CD14-positive monocyte (primary cell): Measurements from ENCODE around the gene FXYD4. TPM values are rescaled to one million over a fixed set of nuclear protein-coding genes. Genes with fewer than 3 reads are reported as not detected.

Experiments
- DNase-seq, 3 donors: peaks; one replicate each; pipeline ENCODE4 v3.0.0-alpha.2; 2011 to 2022
- H2AFZ ChIP-seq: 2 replicates; pipeline ENCODE4 v1.6.0; 2012; ENCODE audit warnings: mild to moderate bottlenecking, low read depth, low read length, inconsistent platforms; ENCODE audit not compliant: insufficient read depth, poor library complexity, severe bottlenecking
- H3K27ac ChIP-seq, 2 donors: 1 replicate in 1 of 2; 2 replicates in 1 of 2; pipeline ENCODE4 v1.5.1; 2012 to 2013; ENCODE audit warnings: low read length in 2 of 2, control low read depth in 1 of 2, inconsistent platforms in 1 of 2, low read depth in 1 of 2, mild to moderate bottlenecking in 1 of 2
- H3K27me3 ChIP-seq, 2 donors: one replicate each; pipeline versions ENCODE4 v1.6.0 to v1.6.1; 2011 to 2013; ENCODE audit warnings: low read length in 2 of 2; ENCODE audit not compliant: control insufficient read depth in 2 of 2, insufficient read depth in 2 of 2
- H3K36me3 ChIP-seq, 2 donors: replicated peaks in 1 of 2; 1 replicate in 1 of 2; 2 replicates in 1 of 2; pipeline versions ENCODE4 v1.5.1 to v1.6.1; 2012 to 2013; ENCODE audit warnings: low read length in 2 of 2, control low read depth in 1 of 2, inconsistent platforms in 1 of 2, mild to moderate bottlenecking in 1 of 2; ENCODE audit not compliant: insufficient read depth in 2 of 2, control insufficient read depth in 1 of 2
- H3K4me1 ChIP-seq, 2 donors: 1 replicate in 1 of 2; 2 replicates in 1 of 2; pipeline versions ENCODE4 v1.5.1 to v1.6.1; 2012 to 2013; ENCODE audit warnings: low read length in 2 of 2, control low read depth in 1 of 2, inconsistent platforms in 1 of 2, mild to moderate bottlenecking in 1 of 2, moderate library complexity in 1 of 2; ENCODE audit not compliant: insufficient read depth in 2 of 2, control insufficient read depth in 1 of 2
- H3K4me2 ChIP-seq: replicated peaks from 2 replicates; pipeline ENCODE3; 2012; ENCODE audit warnings: low read length, moderate library complexity, mild to moderate bottlenecking; ENCODE audit not compliant: poor library complexity, severe bottlenecking; ENCODE audit errors: extremely low read depth
- H3K4me3 ChIP-seq, 3 experiments: fragments of 200-600 bp in 1 of 3; sonication (generic) in 1 of 3; replicated peaks in 1 of 3; 1 replicate in 2 of 3; 2 replicates in 1 of 3; pipeline ENCODE4 v1.5.1; 2011 to 2013; ENCODE audit warnings: low read length in 3 of 3, mild to moderate bottlenecking in 3 of 3, control low read depth in 2 of 3, low read depth in 2 of 3, inconsistent platforms in 1 of 3, moderate library complexity in 1 of 3
- H3K79me2 ChIP-seq: 2 replicates; pipeline ENCODE4 v1.6.0; 2012; ENCODE audit warnings: mild to moderate bottlenecking, control low read depth, inconsistent platforms, low read length, moderate library complexity; ENCODE audit not compliant: insufficient read depth
- H3K9ac ChIP-seq: 2 replicates; pipeline ENCODE4 v1.6.0; 2017; ENCODE audit warnings: low read length, mild to moderate bottlenecking; ENCODE audit not compliant: insufficient read depth, poor library complexity, severe bottlenecking
- H3K9me3 ChIP-seq, 2 donors: replicated peaks in 1 of 2; 1 replicate in 1 of 2; 2 replicates in 1 of 2; pipeline versions ENCODE4 v1.5.1 to v1.6.1; 2012 to 2013; ENCODE audit warnings: low read length in 2 of 2, control low read depth in 1 of 2; ENCODE audit not compliant: control insufficient read depth in 1 of 2, insufficient read depth in 1 of 2
- H4K20me1 ChIP-seq: 2 replicates; pipeline ENCODE4 v1.6.0; 2012; ENCODE audit warnings: mild to moderate bottlenecking, low read length, control low read depth, moderate library complexity; ENCODE audit not compliant: insufficient read depth
- H3K27ac Mint-ChIP-seq, 7 donors: one replicate each; pipeline ENCODE4 v1.8.0; 2020; ENCODE audit warnings: mild to moderate bottlenecking in 7 of 7, mixed read lengths in 7 of 7, moderate library complexity in 6 of 7, inconsistent platforms in 2 of 7
- H3K27me3 Mint-ChIP-seq, 3 donors: one replicate each; pipeline ENCODE4 v1.8.0; 2021 to 2022; ENCODE audit warnings: low read depth in 3 of 3, mild to moderate bottlenecking in 3 of 3, mixed read lengths in 3 of 3, moderate library complexity in 3 of 3, inconsistent platforms in 1 of 3
- H3K36me3 Mint-ChIP-seq, 2 donors: one replicate each; pipeline ENCODE4 v1.8.0; 2020; ENCODE audit warnings: mixed read lengths in 2 of 2, inconsistent platforms in 1 of 2, mild to moderate bottlenecking in 1 of 2
- H3K4me1 Mint-ChIP-seq: one replicate; pipeline ENCODE4 v1.8.0; 2020; ENCODE audit warnings: mild to moderate bottlenecking, mixed read lengths
- H3K4me3 Mint-ChIP-seq, 2 donors: one replicate each; pipeline ENCODE4 v1.8.0; 2020; ENCODE audit warnings: mild to moderate bottlenecking in 2 of 2, mixed read lengths in 2 of 2, moderate library complexity in 1 of 2
- H3K9me3 Mint-ChIP-seq, 7 donors: one replicate each; pipeline ENCODE4 v1.8.0; 2020 to 2022; ENCODE audit warnings: mixed read lengths in 7 of 7, mild to moderate bottlenecking in 6 of 7, moderate library complexity in 6 of 7, inconsistent platforms in 2 of 7
- WGBS: methylation state at CpG from one replicate; pipeline ENCODE4 v1.1.5; 2013; ENCODE audit warnings: missing lambda C conversion rate; ENCODE audit not compliant: insufficient coverage; 5-methylcytosine and 5-hydroxymethylcytosine counted together
- intact Hi-C, 2 donors: fragments of 100-400 bp; cut with micrococcal nuclease; formaldehyde crosslinking; loops; one replicate each; pipeline versions ENCODE4 v1.15.0 to v1.15.1; 2023
- polyA plus RNA-seq, 3 donors: library from polyadenylated mRNA; depleted of rRNA in 1 of 3; unstranded in 2 of 3; stranded (reverse) in 1 of 3; fragments of 300-500 nt in 2 of 3; fragments of >200 nt in 1 of 3; fragmentation: Illumina TruSeq in 2 of 3; gene quantifications; 1 replicate in 2 of 3; 2 replicates in 1 of 3; pipeline ENCODE4 v1.2.3, GENCODE V29; 2012 to 2021
- TF ChIP-seq, protein P1 (sequence below): fragments of 200-600 bp; IDR thresholded peaks from one replicate; pipeline ENCODE4 v1.8.0; 2022; ENCODE audit warnings: antibody characterized with exemption, mild to moderate bottlenecking

The FXYD4 gene
- polyA plus RNA-seq, 3 donors, result 0.16 TPM; not detected in 2

DNA sequence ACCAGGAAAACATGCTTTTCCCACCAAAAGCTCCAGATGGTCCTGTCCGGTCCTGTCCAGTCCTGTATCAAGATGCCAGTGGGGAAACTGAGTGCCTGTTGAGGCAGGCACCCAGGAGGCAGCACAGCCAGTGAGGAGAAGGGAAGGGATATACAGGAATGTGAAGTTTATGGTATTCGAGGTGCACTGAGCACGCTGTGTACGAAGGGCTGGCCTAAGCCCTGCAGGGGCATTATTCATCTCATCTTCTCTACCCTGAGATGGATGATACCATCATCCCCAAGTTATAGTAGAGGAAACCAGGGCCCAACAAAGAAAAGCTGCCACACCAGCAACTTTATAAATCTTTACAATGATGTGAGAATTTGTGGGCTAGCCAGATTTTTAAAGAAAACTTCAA, 23.4 kb upstream of the FXYD4 start:
- H3K4me3 ChIP-seq, result no peak overlapping the region
- peaks cover 3 to 23% of the 10 kb centered on the region in 2 donors for H3K27me3 ChIP-seq
- no peak for DNase-seq
- Mint-ChIP-seq H3K27ac (peak overlapping the region in 2 of 7 donors; percentile 18 to 30), H3K4me3 (no peak overlapping the region), H3K9me3 (peaks cover 0 to 8% (median 0%) of the 10 kb centered on the region in 7 donors), H3K4me1 (peaks cover 15% of the 10 kb centered on the region), H3K36me3 (no peaks in the 10 kb centered on the region), H3K27me3 (peaks cover 24 to 34% (median 25%) of the 10 kb centered on the region in 3 donors)
- H3K27ac ChIP-seq, result no peak overlapping the region
- H4K20me1 ChIP-seq, result no peaks in the 10 kb centered on the region
- no peak overlapping the region for H3K9ac ChIP-seq
- peak overlapping the region; percentile 57 for H2AFZ ChIP-seq
- H3K9me3 ChIP-seq, result no peaks in the 10 kb centered on the region
- WGBS, result 100% methylated on average over 1 of the region's 4 CpGs
- TF ChIP-seq, protein P1, sequence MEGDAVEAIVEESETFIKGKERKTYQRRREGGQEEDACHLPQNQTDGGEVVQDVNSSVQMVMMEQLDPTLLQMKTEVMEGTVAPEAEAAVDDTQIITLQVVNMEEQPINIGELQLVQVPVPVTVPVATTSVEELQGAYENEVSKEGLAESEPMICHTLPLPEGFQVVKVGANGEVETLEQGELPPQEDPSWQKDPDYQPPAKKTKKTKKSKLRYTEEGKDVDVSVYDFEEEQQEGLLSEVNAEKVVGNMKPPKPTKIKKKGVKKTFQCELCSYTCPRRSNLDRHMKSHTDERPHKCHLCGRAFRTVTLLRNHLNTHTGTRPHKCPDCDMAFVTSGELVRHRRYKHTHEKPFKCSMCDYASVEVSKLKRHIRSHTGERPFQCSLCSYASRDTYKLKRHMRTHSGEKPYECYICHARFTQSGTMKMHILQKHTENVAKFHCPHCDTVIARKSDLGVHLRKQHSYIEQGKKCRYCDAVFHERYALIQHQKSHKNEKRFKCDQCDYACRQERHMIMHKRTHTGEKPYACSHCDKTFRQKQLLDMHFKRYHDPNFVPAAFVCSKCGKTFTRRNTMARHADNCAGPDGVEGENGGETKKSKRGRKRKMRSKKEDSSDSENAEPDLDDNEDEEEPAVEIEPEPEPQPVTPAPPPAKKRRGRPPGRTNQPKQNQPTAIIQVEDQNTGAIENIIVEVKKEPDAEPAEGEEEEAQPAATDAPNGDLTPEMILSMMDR, result no peak
- H3K4me1 ChIP-seq, result peaks cover 10 to 13% of the 10 kb centered on the region in 2 donors
- intact Hi-C loops, result loop anchor here (2.0 to 5.0 kb wide), 3 partner anchors 53 to 481 kb away; no protein-coding TSS in a partner anchor
- H3K36me3 ChIP-seq, result no peaks in the 10 kb centered on the region
- H3K4me2 ChIP-seq, result no peak overlapping the region
- H3K79me2 ChIP-seq, result no peaks in the 10 kb centered on the region

DNA sequence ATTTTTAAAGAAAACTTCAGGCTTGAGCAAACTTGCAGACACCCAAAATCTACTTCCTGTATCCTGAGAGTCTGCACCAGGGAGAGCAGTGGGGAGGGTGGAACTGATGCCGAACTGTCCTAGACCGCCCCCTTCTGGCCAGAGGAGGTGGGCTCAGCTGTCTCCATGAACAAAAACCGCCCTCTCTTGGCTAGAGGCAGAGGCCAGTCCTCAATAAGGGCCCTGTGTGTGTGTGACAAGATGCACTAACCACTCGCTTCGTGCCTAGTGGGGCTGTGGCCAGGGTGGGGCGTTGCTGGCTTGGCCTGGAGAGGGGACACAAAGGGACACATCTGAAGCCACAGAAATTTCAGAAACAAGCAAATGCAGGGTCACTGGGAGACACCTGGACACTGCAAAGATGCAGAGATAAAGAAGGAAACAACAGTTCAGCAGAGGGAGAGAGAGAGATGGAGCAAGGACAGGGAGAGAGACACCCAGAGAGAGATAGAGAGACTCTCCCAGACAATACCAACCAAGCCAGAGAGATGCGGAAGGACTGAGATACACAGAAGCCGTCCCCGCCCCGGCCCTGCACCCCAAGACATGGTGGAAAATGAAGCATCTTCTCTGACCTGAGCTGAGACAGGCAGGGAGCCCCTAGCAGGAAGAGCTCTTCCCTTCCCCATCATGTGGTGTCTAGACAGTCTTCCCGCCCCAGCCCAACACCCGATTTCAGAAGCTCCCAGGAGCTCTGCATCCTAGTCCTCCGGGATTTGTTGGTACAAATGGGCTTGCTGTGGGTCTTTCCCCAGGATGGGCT, 22.7 kb upstream of the FXYD4 start:
- H3K4me3 ChIP-seq, result no peak overlapping the region
- intact Hi-C loops, result loop anchor here (2.0 to 5.0 kb wide), 2 partner anchors 54 to 481 kb away; no protein-coding TSS in a partner anchor
- Mint-ChIP-seq H3K4me3 (no peak overlapping the region), H3K9me3 (peaks cover 0 to 8% (median 0%) of the 10 kb centered on the region in 7 donors), H3K36me3 (no peaks in the 10 kb centered on the region), H3K27ac (no peak overlapping the region), H3K27me3 (peaks cover 24 to 36% (median 24%) of the 10 kb centered on the region in 3 donors), H3K4me1 (peaks cover 15% of the 10 kb centered on the region)
- DNase-seq, result peak; percentile 86 to 90 (median 87)
- no peak overlapping the region for H3K9ac ChIP-seq
- no peaks in the 10 kb centered on the region for H4K20me1 ChIP-seq
- no peaks in the 10 kb centered on the region for H3K79me2 ChIP-seq
- H3K27me3 ChIP-seq, result peaks cover 3 to 23% of the 10 kb centered on the region in 2 donors
- no peaks in the 10 kb centered on the region for H3K9me3 ChIP-seq
- 54% methylated on average over 11 of the region's 13 CpGs for WGBS
- TF ChIP-seq, protein P1, result peak; percentile 90
- no peak overlapping the region for H3K27ac ChIP-seq
- H3K4me1 ChIP-seq, result peaks cover 10 to 13% of the 10 kb centered on the region in 2 donors
- no peak overlapping the region for H3K4me2 ChIP-seq
- no peak overlapping the region for H2AFZ ChIP-seq
- H3K36me3 ChIP-seq, result no peaks in the 10 kb centered on the region
